Hepatic stellate cell (primary cell): ENCODE data around the gene TLE7.

Experiments
- DNase-seq: peaks from one replicate; pipeline ENCODE4 v3.0.0; 2011; ENCODE audit warnings: low spot score

The TLE7 gene

GRCh38 chr16:71442051-71442440 lies at the start of gene TLE7:
Gene TLE7, minus strand, starts transcription at chr16:71442054. Its CDS starts 8,730 bp downstream, at chr16:71433324.
- no peak for DNase-seq

DNA sequence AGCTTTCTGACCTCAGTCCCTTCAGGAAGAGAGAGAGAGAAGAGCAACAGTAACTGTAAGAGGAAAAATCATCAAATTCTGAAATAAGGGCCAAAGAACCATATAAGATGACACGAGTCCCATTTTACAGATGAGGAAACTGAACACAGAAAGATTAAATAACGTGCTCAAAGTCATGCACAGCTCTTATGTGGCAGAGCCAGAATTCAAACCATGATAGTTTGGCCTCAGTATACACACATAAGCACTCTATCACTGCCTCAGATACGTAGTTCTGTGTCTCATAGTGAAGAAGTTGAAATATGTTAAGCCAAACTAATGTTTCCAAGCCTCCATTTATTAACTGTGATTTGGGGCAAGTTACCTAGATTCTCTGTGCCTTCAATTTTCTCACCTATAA lies 49.2 kb upstream of the TLE7 start:
- DNase-seq: no peak

DNA sequence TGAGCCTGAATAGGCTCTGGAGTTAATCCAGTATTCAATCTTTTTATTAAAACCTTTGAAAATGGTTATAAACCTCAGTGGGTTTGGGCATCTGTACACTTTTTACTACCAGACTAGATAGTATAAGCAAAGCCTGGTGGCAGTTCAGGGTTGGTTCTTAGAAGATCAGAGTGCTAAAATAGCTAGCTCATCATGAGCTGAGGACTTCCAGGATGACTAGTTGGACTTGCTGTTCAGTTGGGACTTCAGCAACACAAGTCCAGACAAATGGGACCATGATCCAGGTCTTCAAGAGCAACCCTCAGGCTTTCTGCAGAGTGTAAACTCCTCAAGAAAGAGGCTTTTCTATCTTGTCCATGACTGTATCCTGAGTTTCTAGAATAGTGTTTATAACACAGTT lies 48.5 kb upstream of the TLE7 start:
- DNase-seq: no peak

DNA sequence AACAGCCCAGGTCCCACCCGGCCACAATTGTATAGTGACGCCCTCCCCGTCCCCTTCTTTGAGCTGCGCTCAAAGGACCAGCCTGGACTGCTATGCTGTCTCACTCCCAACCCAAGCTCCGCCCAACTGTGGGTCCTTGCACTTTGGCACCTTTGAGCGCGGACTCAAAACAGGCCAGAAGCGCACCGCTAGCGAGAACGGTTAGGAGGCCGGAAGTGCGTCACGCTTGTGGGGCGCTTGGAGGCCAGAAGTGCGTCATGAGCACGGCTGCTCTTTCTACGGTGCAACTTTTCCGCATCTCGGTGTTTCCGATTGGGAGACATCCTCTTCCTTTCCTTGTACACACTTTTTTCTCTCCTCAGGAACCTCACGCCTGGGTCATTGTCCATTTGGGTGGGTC lies 47.3 kb upstream of the TLE7 start, which contains the start of gene ZNF19:
Gene ZNF19 (minus strand): TSS at position 203 of the 400 bp plus-strand sequence. CDS start 7,210 bp downstream, outside the sequence.
- no peak for DNase-seq

DNA sequence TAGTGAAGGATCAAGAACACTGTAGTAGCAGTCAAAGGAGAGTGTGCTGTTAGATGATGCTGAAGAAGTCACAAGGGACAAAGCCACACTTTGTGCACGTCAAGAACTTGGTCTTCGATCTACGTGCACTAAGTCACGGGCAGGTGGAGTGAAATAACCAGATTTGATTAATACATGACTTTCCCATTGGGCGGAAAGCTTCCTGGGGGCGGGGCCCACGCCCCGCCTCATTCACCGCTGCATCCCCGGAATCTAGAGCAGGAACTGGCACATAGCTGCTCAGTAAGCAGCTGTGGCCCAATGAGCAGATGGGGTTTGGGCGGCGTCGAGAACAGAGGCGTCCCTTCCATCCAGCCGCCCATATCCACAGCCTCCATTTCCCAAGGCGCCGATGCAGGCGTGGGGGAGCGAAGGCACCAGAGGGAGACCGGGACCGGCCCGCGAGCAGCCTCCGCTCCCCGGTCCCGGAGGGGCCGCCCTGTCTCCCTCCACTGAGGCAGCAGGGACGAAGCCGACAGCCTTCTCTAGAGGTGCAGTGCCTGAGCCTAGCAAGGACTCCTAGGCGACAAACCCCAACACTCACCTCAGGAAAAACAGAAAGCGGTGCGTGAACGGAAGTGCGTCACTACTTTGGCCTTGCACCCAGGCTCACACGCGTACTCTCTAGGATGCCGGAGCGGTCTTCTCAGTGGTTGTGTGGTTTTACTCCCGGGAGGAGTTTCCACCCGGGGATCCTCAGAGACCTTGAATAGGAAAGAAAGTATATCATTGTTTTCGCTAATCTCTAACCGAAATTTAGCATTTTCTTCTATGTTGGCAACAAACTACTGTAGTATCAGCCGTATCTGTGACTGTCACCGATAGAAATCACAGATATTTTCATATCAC lies 42.4 kb upstream of the TLE7 start:
- peak; percentile 86 for DNase-seq

DNA sequence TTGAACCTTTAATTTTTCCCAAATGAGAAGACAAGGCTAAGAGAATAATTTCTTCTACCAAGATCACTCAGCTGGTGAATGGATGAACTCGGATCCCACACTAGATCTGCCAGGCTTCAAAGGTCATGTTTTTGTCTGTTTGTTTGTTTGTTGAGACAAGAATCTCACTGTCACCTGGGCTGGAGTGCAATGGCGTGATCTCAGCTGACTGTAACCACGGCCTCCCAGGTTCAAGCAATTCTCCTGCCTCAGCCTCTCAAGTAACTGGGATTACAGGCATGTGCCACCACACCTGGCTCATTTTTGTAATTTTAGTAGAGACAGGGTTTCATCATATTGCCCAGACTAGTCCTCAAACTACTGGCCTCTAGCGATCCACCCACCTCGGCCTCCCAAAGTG lies 40.7 kb upstream of the TLE7 start:
- DNase-seq: no peak

- DNase-seq: no peak
These were observed 39.1 kb upstream of the TLE7 start for GRCh38 chr16:71480956-71481355.

- DNase-seq: peak; percentile 36
These were observed 37.6 kb upstream of the TLE7 start for GRCh38 chr16:71479420-71479819.

- no peak for DNase-seq
These were observed 34.7 kb upstream of the TLE7 start for GRCh38 chr16:71476457-71477124.

DNA sequence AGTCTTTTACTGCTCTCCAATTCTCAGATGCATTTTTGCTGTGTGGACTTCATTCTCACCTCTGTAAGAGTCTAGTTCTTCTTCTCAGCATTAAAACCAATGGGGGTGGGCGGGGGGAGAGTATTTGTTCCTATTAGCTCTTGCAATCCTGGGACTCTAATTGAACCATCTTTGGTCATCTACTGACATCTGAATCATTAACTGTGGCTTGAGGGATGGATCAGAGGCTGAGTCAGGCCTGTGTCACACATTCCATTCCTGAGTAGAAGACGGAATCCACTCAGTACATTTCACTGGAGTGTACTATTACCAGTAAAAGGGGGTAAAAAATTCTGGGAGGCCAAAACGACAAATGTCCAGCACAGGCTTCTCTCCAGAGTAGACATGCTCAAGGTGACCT lies 33.0 kb upstream of the TLE7 start:
- DNase-seq: peak; percentile 74

- DNase-seq: no peak
These were observed 32.0 kb upstream of the TLE7 start for GRCh38 chr16:71473891-71474290.

DNA sequence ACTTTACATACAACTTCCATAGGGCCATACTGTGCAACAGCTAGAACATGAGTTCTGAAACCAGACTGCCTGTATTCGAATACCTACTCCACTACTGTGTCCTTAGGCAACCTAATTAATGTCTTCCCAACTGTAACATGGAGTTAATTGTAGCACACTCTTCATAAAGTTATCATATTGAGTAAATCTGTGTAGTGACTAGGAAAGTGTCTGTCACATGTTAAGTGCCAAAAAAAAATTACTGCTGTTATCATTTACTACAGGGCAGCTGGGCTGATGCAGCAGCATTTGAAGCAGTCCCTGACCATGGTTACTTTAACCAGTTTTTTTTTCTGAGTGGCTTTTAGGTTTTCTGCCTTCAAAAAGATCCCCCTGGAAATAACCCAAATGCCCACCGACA lies 31.1 kb upstream of the TLE7 start:
- DNase-seq: no peak

DNA sequence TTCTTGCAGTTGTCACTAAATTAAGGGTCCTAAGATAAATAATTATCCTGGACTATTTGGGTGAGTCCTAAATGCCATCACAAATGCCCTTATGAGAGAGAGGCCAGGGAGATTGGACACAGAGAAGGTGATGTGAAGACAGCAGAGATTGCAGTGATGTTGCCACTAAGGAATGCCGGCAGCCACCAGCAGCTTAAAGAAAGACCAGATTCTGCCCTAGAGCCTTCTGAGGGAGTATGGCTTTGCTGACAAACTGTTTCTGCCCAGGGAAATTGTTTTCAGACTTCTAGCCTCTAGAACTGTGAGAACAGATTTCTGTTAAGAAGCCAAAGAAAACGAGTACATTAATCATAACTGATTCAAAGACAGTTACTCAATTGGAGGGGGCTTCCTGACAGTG lies 30.2 kb upstream of the TLE7 start:
- no peak for DNase-seq

DNA sequence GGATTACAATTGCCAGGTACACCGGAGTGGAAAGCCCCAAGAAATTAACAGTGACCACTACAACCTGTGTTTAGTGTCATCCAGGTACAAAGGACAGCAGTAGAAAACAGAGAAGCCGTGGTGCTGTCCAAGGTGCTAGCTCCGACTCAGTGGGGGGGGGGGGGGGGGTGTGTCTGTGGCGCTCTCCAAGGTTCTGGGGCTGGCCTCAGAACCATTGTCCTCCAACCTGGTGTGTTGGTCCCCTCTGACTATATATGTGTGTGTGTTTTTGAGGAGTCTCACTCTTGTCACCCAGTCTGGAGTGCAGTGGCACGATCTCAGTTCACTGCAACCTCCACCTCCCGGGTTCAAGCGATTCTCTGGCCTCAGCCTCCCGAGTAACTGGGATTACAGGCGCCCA lies 26.0 kb upstream of the TLE7 start:
- DNase-seq: peak; percentile 37

- DNase-seq: no peak
These were observed 22.4 kb upstream of the TLE7 start for GRCh38 chr16:71464231-71464630.

- DNase-seq: peak; percentile 92
These were observed 20.1 kb upstream of the TLE7 start, which contains the start of gene ZNF23 for GRCh38 chr16:71461686-71462648. Gene ZNF23, minus strand, starts transcription at chr16:71462247. Its CDS starts 5,451 bp downstream, at chr16:71456796.

DNA sequence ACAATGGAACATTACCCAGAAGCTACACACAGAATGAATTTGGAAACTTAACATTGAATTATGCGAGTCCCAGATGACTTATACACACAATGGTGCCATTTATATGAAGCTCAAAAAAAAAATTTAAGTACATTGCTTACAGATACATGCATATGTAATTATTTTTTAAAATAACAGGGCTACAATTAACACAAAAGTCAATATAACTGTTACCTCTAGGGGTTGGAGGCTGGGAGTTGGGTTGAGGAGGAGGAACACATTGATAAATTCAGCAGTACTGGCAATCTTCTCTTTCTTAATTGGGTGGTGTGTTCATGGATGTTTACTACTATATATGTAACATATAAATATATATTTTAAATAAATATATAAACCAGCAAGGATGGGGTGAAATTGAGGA lies 19.1 kb upstream of the TLE7 start:
- no peak for DNase-seq

- peak; percentile 72 for DNase-seq
These were observed 18.4 kb upstream of the TLE7 start for GRCh38 chr16:71460236-71460635.

- no peak for DNase-seq
These were observed 17.7 kb upstream of the TLE7 start for GRCh38 chr16:71459510-71459909.

DNA sequence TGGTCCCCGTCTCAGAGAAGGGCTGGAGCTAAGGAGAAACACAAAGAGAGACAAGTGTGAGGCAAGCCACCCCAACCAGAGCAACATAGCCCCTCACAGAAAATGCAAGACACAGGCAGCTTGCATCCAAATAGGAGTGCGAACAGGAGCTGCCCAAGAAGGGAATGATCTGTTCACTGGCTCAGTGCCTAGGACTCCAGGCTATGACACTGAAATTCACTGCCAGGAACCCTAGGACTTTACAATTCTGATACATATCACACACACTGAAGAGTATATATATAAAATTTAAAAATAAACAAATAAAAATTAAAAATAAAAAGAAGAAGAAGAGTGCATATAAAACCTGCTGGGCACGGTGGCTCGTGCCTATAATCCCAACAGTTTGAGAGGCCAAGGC lies 14.9 kb upstream of the TLE7 start:
- no peak for DNase-seq

- no peak for DNase-seq
These were observed 11.2 kb upstream of the TLE7 start for GRCh38 chr16:71453036-71453435.

- DNase-seq: no peak
These were observed 7.2 kb upstream of the TLE7 start for GRCh38 chr16:71449020-71449419.
